ENCODE measurements around the gene GPR183. TPM values are rescaled to one million over a fixed set of nuclear protein-coding genes. Genes with fewer than 3 reads are reported as not detected.

GPR183 gene
- polyA plus RNA-seq, 3 donors from 2014 or later: 63.2 to 154 (median 87.1) TPM

DNA sequence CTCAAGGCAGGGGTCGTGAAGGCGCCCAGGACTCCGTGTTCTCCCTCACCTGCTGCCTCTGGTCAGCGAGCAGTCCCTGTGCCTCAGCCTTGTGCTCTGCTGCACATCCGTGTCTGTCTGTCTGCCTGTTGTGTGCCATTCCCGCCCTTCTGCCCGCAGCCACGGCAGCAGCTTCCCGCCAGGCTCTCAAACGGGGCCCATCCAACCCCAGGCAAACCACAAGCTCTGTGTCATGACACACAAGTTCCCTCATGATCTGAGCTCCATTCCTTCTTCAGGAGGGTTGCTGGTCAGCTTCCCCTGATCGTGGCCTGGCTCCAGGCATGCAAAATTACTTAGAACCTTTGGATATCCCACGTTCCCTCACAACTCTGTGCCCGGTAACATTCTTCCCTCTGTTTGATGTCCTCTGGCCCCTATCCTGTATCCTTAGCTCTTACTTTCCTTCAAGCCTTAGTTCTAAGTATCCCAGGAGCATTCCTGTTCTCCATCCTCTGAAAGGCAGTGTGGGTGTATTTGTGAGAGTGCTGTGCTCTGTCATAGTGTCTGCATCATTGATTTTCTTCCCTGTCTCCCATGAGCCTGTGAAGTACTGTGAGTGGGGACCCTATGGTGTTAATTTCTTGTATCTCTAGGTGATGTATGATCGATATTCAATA is 3.2 kb downstream of the GPR183 start:
- Mint-ChIP-seq H3K4me3 (peak overlapping the region; percentile 50 to 82 (median 68)), H3K27ac (peak overlapping the region; percentile 1 to 82 (median 74)), H3K36me3 (peaks cover 5 to 27% (median 11%) of the 10 kb centered on the region in 3 donors), H3K27me3 (ENCODE audit: low read depth in 3 of 3) (peaks cover 2 to 5% (median 2%) of the 10 kb centered on the region in 3 donors), H3K9me3 (no peaks in the 10 kb centered on the region), H3K4me1 (peaks cover 77 to 96% of the 10 kb centered on the region in 2 donors)
- DNase-seq: no peak

DNA sequence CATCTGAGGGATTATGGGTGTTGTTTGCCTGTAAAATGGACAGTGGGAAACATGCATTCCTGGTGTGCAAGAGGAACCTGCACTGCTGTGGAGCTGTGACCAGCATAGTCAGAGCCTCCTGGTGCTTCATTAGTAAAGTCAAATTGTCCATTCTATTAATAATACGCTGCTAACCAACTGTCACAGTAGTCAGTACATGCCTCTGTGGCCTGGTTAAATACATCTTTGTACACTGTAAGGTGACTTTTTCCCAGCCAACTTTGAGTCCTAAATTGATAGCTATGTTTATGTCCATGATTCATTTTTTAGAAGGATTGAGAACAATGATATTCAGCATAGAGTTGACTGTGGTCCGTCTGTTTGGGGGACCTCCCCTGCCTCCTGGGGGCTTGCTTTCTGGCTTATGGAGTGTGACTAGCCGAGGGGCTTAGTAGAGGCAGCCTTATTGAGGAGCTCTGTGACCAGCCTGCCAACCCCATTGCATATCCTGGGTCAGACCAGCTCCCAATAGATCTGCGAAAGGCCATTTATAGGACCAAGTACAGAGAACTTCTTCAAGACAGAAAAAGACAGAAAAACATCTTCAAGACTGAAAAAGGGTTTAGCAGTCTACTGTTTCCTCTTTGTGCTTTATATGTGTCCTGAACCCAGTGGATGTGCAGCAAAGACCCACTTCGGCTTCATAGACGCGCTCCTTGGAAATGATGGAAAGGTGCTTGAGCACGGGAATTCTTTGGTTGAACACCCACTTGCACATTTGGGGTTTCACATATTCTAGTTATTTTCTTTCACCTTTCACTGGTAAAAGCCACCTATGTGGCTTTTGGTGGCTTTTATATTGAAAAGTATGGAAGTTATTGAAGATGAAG is 4.3 kb downstream of the GPR183 start:
- H3K9me3 Mint-ChIP-seq: no peaks in the 10 kb centered on the region
- peaks cover 76 to 99% of the 10 kb centered on the region in 2 donors for H3K4me1 Mint-ChIP-seq
- H3K4me3 Mint-ChIP-seq: peak overlapping the region in 4 of 5 donors; percentile 10 to 82 (median 69)
- H3K27ac Mint-ChIP-seq: peak overlapping the region; percentile 65 to 85 (median 80)
- peaks cover 2 to 5% (median 3%) of the 10 kb centered on the region in 3 donors for H3K27me3 Mint-ChIP-seq (ENCODE audit: low read depth in 3 of 3)
- H3K36me3 Mint-ChIP-seq: peaks cover 3 to 19% (median 7%) of the 10 kb centered on the region in 3 donors
- DNase-seq: no peak

DNA sequence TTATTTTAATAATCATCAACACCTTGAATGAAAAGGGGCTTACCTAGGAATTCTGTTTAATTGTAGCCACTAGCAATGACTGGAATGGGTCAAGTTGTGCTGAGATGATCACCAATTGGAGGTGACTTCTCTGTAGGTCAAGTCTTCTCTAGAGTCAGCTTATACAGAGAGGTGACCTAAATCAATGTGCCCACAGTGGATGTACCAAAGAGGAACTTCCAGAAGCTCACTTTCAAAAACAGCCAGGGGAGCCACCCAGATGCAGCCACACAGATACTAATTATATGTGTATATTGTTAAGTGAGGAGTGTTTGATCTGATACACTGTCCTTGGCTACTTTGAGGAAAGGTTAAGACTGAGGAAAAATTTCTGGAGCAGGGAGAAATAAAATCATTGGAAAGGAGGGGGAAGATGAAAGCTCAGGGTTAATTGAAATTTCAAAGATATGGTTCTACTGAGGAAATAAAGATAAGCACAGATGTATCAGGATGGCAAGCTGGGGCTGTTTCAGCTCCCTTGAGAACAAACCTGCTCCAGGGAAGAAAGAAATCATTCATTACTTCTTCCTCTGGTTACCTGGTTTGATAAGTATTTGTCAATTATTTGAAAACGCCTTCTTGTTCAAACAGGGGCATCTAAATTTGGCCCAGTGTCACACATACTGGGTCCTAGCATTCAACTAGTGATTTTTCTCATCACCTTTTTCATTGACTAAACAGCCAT is 5.1 kb downstream of the GPR183 start:
- H3K36me3 Mint-ChIP-seq: peaks cover 0 to 23% (median 13%) of the 10 kb centered on the region in 3 donors
- peaks cover 74 to 99% of the 10 kb centered on the region in 2 donors for H3K4me1 Mint-ChIP-seq
- no peaks in the 10 kb centered on the region for H3K9me3 Mint-ChIP-seq
- H3K27ac Mint-ChIP-seq: peak overlapping the region; percentile 18 to 85 (median 78)
- H3K4me3 Mint-ChIP-seq: peak overlapping the region; percentile 11 to 82 (median 59)
- peaks cover 2 to 5% (median 5%) of the 10 kb centered on the region in 3 donors for H3K27me3 Mint-ChIP-seq (ENCODE audit: low read depth in 3 of 3)
- no peak for DNase-seq

DNA sequence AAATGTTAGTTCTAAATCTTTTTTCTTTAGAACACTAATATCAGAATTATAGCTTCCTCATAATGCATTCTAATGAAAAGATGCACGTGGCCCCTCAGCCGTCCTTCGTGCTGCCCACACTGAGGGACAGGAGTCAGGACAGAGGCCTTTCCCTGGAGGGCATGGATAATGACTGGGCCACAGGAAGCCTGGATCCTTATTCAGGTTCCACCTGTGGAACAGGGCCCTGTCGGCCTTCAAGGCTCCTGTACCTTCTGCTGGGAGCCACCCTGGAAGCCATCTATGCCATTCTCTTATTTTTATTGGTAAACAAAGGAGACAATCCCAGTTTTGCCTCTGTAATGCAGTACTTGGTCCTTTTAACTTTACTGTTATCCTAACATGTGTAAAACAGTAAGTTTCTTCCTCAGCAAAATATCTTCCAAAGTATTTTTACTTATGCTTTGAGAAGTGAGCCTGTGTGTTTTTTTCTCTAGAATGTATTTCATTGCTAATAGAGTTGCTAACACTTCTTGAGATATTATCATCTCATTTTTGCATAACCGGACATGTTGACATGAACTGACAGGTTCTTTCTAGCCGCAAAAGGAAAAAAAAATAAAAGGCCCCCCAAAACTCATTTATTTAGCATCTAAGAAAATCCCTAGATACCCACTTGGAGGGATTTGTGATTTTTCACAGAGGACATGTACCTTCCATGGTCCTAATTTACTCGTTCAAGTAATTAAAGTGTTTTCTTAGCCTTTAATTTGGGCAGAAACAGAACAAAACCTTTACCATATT is 6.0 kb downstream of the GPR183 start:
- no peaks in the 10 kb centered on the region for H3K9me3 Mint-ChIP-seq
- H3K4me1 Mint-ChIP-seq: peaks cover 75 to 99% of the 10 kb centered on the region in 2 donors
- peak overlapping the region; percentile 59 to 77 (median 67) for H3K4me3 Mint-ChIP-seq
- H3K27ac Mint-ChIP-seq: peak overlapping the region; percentile 18 to 87 (median 66)
- H3K36me3 Mint-ChIP-seq: peaks cover 0 to 23% (median 16%) of the 10 kb centered on the region in 3 donors
- DNase-seq: no peak
- H3K27me3 Mint-ChIP-seq (ENCODE audit: low read depth in 3 of 3): peaks cover 2 to 5% (median 3%) of the 10 kb centered on the region in 3 donors

DNA sequence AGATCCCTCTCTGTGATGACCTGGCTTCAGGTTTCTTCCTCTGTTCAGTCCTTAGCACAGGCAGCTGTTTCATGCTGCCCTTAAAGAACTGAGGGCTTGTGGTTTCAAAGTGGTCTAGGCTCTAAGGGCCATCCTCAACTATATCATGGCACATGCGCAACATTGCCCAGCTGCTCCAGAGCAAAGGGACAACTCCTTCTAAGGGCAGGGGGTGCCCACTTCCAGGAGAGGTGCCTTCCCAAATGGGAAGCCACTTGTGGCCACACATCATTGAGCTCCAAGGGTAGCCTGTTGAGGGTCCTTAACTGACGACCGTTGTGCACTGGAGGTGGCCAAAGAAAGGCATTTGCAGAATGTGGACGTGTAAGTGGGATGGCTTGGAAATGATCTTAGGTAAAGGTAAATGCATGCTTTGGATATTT is 7.3 kb downstream of the GPR183 start:
- peaks cover 77 to 99% of the 10 kb centered on the region in 2 donors for H3K4me1 Mint-ChIP-seq
- no peaks in the 10 kb centered on the region for H3K9me3 Mint-ChIP-seq
- peak overlapping the region in 3 of 6 donors; percentile 25 to 64 (median 64) for H3K27ac Mint-ChIP-seq
- peaks cover 3 to 25% (median 16%) of the 10 kb centered on the region in 3 donors for H3K36me3 Mint-ChIP-seq
- no peak for DNase-seq
- H3K4me3 Mint-ChIP-seq: peak overlapping the region; percentile 26 to 58 (median 36)
- peaks cover 0 to 5% (median 3%) of the 10 kb centered on the region in 3 donors for H3K27me3 Mint-ChIP-seq (ENCODE audit: low read depth in 3 of 3)

DNA sequence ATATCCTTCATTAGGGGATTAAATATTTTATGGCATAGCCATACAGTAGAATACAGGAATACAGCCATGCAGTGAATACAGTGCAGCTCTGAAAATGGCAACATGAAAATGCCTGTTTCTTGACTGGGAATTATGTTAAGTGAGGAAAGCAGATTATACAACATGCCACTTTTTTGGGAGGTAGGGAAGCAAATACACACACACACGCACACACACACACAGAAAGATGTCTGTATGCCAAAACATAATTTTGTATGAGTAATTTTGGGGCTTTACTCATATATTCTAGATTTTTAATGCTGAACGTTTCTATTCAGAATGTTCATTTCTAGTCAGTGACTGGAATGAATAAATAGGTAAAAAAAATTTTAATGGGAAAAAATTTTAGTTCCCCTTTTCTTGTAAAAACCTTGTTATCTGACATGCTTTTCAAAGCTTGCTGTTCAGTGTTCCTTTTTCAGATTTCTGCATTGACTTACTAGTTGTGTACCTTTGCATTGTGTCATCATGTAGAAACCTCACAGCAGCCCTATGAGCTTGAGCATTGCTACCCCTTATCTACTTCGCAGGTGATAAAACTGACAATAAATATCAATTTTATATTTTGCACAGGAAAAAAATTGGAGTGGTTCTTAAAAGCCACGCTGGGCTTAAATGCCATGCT is 7.8 kb downstream of the GPR183 start:
- no peak for DNase-seq
- Mint-ChIP-seq H3K27me3 (ENCODE audit: low read depth in 3 of 3) (peaks cover 0 to 5% (median 3%) of the 10 kb centered on the region in 3 donors), H3K4me3 (peak overlapping the region; percentile 24 to 58 (median 41)), H3K9me3 (no peaks in the 10 kb centered on the region), H3K36me3 (peaks cover 3 to 26% (median 16%) of the 10 kb centered on the region in 3 donors), H3K4me1 (peaks cover 74 to 94% of the 10 kb centered on the region in 2 donors), H3K27ac (peak overlapping the region; percentile 25 to 79 (median 62))

DNA sequence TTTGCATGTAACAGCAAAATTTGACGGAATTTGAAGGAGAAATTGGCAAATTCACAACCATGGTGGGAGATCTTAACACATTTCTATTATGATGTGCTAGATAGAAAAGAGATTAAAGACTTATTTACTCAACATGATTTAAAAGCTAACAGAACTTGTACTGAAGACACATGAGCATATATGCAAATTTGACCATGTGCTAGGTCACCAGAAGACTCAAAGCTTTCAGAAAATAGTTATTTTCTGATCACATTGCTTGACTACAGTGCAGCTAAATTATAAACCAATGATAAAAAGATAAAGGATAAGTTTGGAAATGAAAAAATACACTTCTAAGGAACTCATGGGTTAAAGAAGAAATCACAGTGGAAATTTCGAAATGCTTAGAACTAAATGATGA is 9.1 kb downstream of the GPR183 start:
- peaks cover 65 to 93% of the 10 kb centered on the region in 2 donors for H3K4me1 Mint-ChIP-seq
- no peaks in the 10 kb centered on the region for H3K9me3 Mint-ChIP-seq
- peak overlapping the region in 1 of 5 donors; percentile 51 for H3K4me3 Mint-ChIP-seq

DNA sequence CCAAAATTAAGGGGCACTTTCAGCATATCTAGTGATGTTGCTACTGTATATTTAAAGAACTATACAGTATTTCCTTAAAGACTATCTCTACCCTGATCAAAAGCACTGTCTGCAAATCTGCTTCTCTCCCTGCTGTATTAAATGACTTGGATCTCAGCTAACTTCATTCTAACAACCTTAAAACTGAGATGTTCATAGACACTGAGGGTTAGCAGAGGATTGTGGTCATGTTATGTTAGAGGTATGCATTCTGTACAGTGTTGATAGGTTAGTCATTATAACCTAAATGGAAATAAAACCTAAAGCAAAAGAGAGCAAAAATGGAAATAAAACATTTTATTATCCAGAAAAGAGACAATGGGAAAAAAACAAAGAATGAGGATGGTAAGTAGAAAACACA is 9.9 kb downstream of the GPR183 start:
- Mint-ChIP-seq H3K36me3 (peaks cover 6 to 21% (median 16%) of the 10 kb centered on the region in 3 donors), H3K27ac (peak overlapping the region in 5 of 6 donors; percentile 9 to 68 (median 65)), H3K4me3 (peak overlapping the region in 4 of 5 donors; percentile 5 to 54 (median 28))

More for the DNA sequence above, 9.1 kb downstream of the GPR183 start:
- DNase-seq: no peak
- peak overlapping the region in 3 of 6 donors; percentile 6 to 65 (median 36) for H3K27ac Mint-ChIP-seq
- peaks cover 0 to 5% (median 3%) of the 10 kb centered on the region in 3 donors for H3K27me3 Mint-ChIP-seq (ENCODE audit: low read depth in 3 of 3)
- peaks cover 3 to 18% (median 16%) of the 10 kb centered on the region in 3 donors for H3K36me3 Mint-ChIP-seq

DNA sequence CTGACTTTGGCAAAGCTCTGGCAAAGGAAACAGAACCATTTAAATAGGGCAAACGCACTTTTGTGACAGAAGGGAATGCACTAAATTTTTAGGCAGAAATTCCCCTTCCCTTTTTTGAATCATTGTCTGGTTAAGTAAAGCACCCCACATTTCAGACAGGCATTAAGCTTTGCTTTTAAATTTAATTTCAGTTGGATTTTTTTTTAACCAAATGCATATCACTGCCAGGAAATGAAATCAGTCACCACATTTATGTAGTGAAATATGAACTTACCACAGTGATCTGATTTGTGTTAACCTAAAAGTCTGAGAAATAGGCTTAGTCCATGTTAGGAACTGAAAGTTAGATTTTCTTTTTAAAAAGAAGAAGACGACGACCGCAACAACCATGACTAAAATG is 10.8 kb downstream of the GPR183 start:
- peaks cover 53 to 82% of the 10 kb centered on the region in 2 donors for H3K4me1 Mint-ChIP-seq
- peak in 2 of 3 donors; percentile 30 to 32 for DNase-seq
- H3K4me3 Mint-ChIP-seq: peak overlapping the region; percentile 57 to 82 (median 79)
- peaks cover 0 to 5% (median 3%) of the 10 kb centered on the region in 3 donors for H3K27me3 Mint-ChIP-seq (ENCODE audit: low read depth in 3 of 3)
- no peaks in the 10 kb centered on the region for H3K9me3 Mint-ChIP-seq
- H3K36me3 Mint-ChIP-seq: peaks cover 6 to 21% (median 13%) of the 10 kb centered on the region in 3 donors
- peak overlapping the region; percentile 65 to 89 (median 82) for H3K27ac Mint-ChIP-seq

More for the DNA sequence above, 9.9 kb downstream of the GPR183 start:
- H3K4me1 Mint-ChIP-seq: peaks cover 60 to 91% of the 10 kb centered on the region in 2 donors
- DNase-seq: no peak
- H3K9me3 Mint-ChIP-seq: no peaks in the 10 kb centered on the region
- H3K27me3 Mint-ChIP-seq (ENCODE audit: low read depth in 3 of 3): peaks cover 0 to 5% (median 3%) of the 10 kb centered on the region in 3 donors

DNA sequence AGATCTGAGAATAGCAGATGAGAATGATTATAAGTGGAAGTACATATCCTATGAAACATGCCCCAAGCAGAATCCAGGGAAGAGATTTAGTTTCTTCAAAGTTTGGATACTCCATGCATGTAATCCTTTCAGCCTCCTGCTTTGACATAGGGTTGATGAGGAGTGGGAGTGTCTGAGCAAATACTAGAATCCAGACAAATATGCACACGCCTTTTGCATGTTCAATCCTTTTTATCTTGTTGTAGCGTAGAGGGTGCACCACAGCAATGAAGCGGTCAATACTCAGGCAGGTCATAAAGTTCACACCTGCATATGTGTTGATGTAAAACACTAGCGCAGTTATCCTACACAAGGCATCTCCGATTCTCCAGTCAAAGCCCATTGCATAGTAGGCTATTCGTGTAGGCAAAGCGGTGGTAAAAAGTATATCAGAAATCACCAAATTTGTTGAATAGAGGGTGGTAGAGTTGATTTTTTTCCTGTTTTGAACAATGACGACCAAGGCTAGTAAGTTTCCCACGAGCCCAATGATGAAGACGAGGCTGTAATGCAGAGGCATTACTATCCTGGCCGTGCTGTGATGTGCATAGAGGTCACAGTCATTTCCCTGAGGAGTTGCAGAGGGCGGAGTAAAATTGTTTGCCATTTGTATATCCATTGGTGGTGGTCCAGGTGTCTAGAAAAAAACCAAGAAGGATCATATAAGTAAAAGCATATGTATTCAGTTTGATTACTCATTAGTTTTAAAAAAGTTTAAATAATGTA is 11.5 kb downstream of the GPR183 start:
- Mint-ChIP-seq H3K9me3 (no peaks in the 10 kb centered on the region), H3K27me3 (ENCODE audit: low read depth in 3 of 3) (peaks cover 0 to 5% (median 3%) of the 10 kb centered on the region in 3 donors), H3K4me3 (peak overlapping the region in 4 of 5 donors; percentile 5 to 55 (median 16)), H3K36me3 (peaks cover 6 to 21% (median 13%) of the 10 kb centered on the region in 3 donors), H3K27ac (peak overlapping the region in 5 of 6 donors; percentile 13 to 71 (median 48)), H3K4me1 (peaks cover 50 to 83% of the 10 kb centered on the region in 2 donors)
- no peak for DNase-seq

DNA sequence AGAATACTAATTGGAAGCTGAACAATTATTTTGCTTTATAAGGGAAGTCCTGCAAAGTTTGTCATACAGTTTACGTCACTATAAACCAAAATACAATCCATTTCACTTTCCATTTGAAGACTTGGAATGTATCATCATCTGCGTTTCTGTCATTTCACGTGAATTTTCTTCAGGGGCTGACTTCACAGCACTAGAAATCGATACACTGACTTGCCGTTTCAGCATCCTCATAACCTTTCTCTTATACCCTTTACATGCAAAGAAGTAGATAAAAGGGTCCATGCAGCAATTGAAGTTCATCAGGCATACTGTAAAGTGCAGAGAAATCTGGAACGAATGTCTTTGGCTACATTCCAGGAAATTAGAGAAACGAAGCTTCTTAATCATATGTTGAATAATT is 12.2 kb downstream of the GPR183 start:
- no peak for DNase-seq
- Mint-ChIP-seq H3K4me1 (peaks cover 49 to 83% of the 10 kb centered on the region in 2 donors), H3K27ac (peak overlapping the region in 3 of 6 donors; percentile 24 to 71 (median 69)), H3K27me3 (ENCODE audit: low read depth in 3 of 3) (peaks cover 0 to 5% (median 3%) of the 10 kb centered on the region in 3 donors), H3K36me3 (peaks cover 6 to 18% (median 13%) of the 10 kb centered on the region in 3 donors), H3K4me3 (no peak overlapping the region), H3K9me3 (no peaks in the 10 kb centered on the region)
